Activated CD4-positive, alpha-beta T cell treated with anti-CD3 and anti-CD28 coated beads, Interleukin-2, amount 10 ng/mL, durations not matched to agents 24 days and 14 days (primary cell): ENCODE results near the gene REC114. TPM values are rescaled to one million over a fixed set of nuclear protein-coding genes. Genes with fewer than 3 reads are reported as not detected.
"Not testable (repeated sequence)": the region's sequence is repeated elsewhere in the genome, so short reads cannot be mapped to it uniquely, and the experiment has no call there.

Experiments used
- DNase-seq: peaks from one replicate; pipeline ENCODE4 v3.0.0; 2022
- H3K27ac Mint-ChIP-seq: one replicate; pipeline ENCODE4 v1.8.0; 2022; ENCODE audit warnings: mild to moderate bottlenecking, mixed read lengths
- H3K27me3 Mint-ChIP-seq: one replicate; pipeline ENCODE4 v1.8.0; 2022; ENCODE audit warnings: mixed read lengths
- H3K36me3 Mint-ChIP-seq: one replicate; pipeline ENCODE4 v1.8.0; 2022; ENCODE audit warnings: low read depth, mild to moderate bottlenecking, mixed read lengths
- H3K4me1 Mint-ChIP-seq: one replicate; pipeline ENCODE4 v1.8.0; 2021; ENCODE audit warnings: mixed read lengths
- H3K4me3 Mint-ChIP-seq: one replicate; pipeline ENCODE4 v1.8.0; 2022; ENCODE audit warnings: mild to moderate bottlenecking, moderate library complexity, mixed read lengths
- H3K9me3 Mint-ChIP-seq: one replicate; pipeline ENCODE4 v1.8.0; 2021; ENCODE audit warnings: mixed read lengths
- intact Hi-C: fragments of 100-400 bp; cut with micrococcal nuclease; formaldehyde crosslinking; loops from one replicate; pipeline ENCODE4 v1.15.1; 2023
- total RNA-seq: library from RNA; stranded (reverse); gene quantifications from 2 replicates; pipeline ENCODE4 v1.2.3, GENCODE V29; 2022

REC114 gene
- total RNA-seq, 1 donor from 2014 or later = not detected

DNA sequence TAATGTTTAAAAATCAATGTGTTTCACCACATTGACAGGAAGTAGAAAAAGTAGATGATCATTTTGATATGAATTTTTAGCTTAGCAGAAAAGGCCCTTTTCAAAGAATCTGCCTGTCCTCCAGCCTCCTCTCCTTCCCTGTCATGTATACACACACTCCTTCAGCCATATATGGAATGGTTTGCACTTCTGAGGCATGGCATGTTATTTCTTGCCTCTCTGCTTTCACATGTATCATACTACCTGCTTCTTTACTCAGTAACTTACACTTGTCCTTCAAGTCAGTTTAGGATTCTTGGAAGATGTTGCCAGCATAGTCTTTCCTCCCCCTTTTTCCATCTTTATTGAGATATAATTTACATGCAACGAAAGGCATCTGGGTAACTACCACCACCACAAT lies 79.0 kb downstream of the REC114 start:
- Mint-ChIP-seq H3K36me3 (no peaks in the 10 kb centered on the region), H3K27me3 (peaks cover 34% of the 10 kb centered on the region), H3K9me3 (no peaks in the 10 kb centered on the region), H3K27ac (no peak overlapping the region), H3K4me1 (peaks cover 5% of the 10 kb centered on the region), H3K4me3 (no peak overlapping the region)
- intact Hi-C loops = no loop called here
- DNase-seq = no peak

GRCh38 chr15:73524919-73525318 lies 82.0 kb downstream of the REC114 start:
- Mint-ChIP-seq H3K27me3 (peaks cover 32% of the 10 kb centered on the region), H3K27ac (no peak overlapping the region), H3K4me3 (no peak overlapping the region), H3K36me3 (no peaks in the 10 kb centered on the region), H3K4me1 (no peaks in the 10 kb centered on the region), H3K9me3 (no peaks in the 10 kb centered on the region)
- intact Hi-C loops = no loop called here
- DNase-seq = no peak

DNA sequence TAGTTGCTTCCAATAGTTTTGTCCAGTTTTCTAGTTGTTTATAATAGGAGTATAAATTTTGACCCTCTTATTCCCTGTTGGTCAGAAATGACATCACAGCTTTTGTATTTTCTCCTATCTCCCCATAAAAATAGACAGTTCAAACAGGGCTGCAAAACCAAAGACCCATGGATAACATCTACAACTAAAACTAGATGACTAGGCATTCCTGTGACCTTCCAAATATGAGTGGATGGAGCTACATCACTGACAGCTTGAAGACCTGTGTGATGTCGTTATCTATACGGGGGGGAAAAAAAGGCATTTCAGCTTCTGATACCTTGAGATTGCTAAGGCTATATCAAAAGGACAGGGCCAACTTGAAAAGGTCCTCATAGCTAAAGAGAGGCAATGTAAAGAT lies 84.6 kb downstream of the REC114 start:
- Mint-ChIP-seq H3K27ac (no peak overlapping the region), H3K4me1 (no peaks in the 10 kb centered on the region), H3K9me3 (no peaks in the 10 kb centered on the region), H3K4me3 (no peak overlapping the region), H3K27me3 (peaks cover 28% of the 10 kb centered on the region), H3K36me3 (no peaks in the 10 kb centered on the region)
- no peak for DNase-seq
- intact Hi-C loops = no loop called here

DNA sequence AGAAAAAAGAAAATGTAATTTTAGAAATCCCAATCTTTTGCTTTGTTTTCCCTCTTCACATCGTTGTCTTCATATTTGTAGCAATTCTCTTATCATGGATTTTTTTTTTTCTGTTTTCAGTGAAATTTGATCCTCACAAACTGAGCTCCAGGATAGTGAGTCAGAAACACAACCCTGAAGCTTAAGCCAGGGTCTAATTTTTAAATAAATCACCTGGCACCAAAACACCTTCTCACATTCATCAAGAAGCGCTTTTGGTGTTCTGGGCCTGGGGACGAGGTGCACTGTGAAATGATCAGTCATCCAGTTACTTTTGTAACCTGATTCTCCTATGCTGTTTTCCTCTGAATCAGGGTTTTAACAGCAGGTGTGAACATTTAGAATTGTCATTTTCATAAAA lies 87.7 kb downstream of the REC114 start:
- intact Hi-C loops = no loop called here

DNA sequence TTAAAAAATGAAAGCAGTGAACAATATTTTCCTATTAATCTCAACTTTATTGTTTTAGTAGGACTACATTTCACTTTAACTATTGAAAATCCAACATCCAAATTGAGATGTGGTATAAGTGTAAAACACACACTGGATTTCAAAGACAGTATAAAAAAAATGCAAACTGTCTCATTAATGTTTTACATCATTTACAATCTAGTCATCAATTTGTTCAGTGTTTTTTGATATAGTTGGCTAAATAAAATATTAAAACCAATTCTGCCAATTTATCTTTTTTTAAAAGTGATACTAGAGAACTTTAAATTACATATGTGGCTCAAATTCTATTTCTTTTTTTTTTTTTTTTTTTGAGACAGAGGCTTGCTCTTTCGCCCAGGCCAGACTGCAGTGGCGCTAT lies 95.2 kb downstream of the REC114 start:
- intact Hi-C loops = no loop called here
- no peaks in the 10 kb centered on the region for H3K4me1 Mint-ChIP-seq
- no peak overlapping the region for H3K27ac Mint-ChIP-seq

More for the DNA sequence above, 87.7 kb downstream of the REC114 start:
- peaks cover 15% of the 10 kb centered on the region for H3K27me3 Mint-ChIP-seq
- H3K4me1 Mint-ChIP-seq = no peaks in the 10 kb centered on the region
- no peaks in the 10 kb centered on the region for H3K36me3 Mint-ChIP-seq
- no peak for DNase-seq
- no peak overlapping the region for H3K27ac Mint-ChIP-seq
- H3K4me3 Mint-ChIP-seq = no peak overlapping the region
- no peaks in the 10 kb centered on the region for H3K9me3 Mint-ChIP-seq

GRCh38 chr15:73538563-73539211 lies 95.7 kb downstream of the REC114 start:
- no peaks in the 10 kb centered on the region for H3K36me3 Mint-ChIP-seq
- no peak for DNase-seq
- H3K27ac Mint-ChIP-seq = no peak overlapping the region
- no peak overlapping the region for H3K4me3 Mint-ChIP-seq
- H3K9me3 Mint-ChIP-seq = no peaks in the 10 kb centered on the region
- intact Hi-C loops = no loop called here
- no peaks in the 10 kb centered on the region for H3K4me1 Mint-ChIP-seq
- peaks cover 8% of the 10 kb centered on the region for H3K27me3 Mint-ChIP-seq

More for the DNA sequence above, 95.2 kb downstream of the REC114 start:
- no peaks in the 10 kb centered on the region for H3K9me3 Mint-ChIP-seq
- H3K27me3 Mint-ChIP-seq = peaks cover 8% of the 10 kb centered on the region
- H3K36me3 Mint-ChIP-seq = no peaks in the 10 kb centered on the region
- H3K4me3 Mint-ChIP-seq = no peak overlapping the region
- no peak for DNase-seq

DNA sequence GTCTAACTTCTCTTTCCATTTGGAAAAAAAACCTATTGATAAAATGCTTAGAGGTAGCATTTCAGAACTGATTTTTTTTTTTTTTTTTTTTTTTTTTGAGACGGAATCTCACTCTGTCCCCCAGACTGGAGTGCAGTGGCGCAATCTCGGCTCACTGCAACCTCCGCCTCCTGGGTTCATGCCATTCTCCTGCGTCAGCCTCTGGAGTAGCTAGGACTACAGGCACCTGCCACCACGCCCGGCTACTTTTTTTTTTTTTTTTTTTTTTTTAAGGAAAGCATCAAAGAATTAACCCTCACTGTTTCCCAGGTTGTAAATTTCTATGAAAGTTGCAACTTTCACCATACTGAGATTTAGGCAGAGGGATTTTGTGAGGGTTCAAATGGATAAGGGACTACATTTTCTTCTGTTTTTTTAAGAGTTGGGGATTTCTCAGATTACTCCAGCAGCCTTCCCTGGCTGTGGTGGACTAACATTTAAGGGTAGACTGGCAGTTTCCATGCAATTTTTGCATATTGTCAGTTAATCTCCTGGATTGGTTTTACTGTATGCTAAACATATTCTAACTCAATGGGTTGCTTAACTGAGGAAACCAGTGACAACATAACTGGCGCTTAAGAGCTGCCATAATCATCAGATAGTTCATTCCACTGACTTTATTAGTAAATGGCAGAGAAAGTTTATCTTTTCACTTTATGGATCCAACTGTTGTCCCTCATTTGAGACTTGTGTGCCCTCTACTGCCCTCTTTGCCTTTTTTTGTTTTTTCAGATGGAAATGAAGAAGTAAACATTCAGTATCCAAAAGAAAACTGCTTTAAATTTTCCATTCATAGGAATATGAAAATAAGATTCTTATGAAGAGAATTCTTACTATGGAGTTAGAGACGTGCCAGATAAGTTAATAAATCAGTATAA lies 96.5 kb downstream of the REC114 start:
- Mint-ChIP-seq H3K36me3 (no peaks in the 10 kb centered on the region), H3K9me3 (no peaks in the 10 kb centered on the region), H3K4me3 (no peak overlapping the region), H3K4me1 (no peaks in the 10 kb centered on the region), H3K27ac (no peak overlapping the region), H3K27me3 (peaks cover 9% of the 10 kb centered on the region)
- no peak for DNase-seq
- intact Hi-C loops = no loop called here

GRCh38 chr15:73540161-73540560 lies 97.2 kb downstream of the REC114 start:
- H3K4me1 Mint-ChIP-seq = no peaks in the 10 kb centered on the region
- no peaks in the 10 kb centered on the region for H3K9me3 Mint-ChIP-seq
- no peak overlapping the region for H3K4me3 Mint-ChIP-seq
- no peak overlapping the region for H3K27ac Mint-ChIP-seq
- no peaks in the 10 kb centered on the region for H3K36me3 Mint-ChIP-seq
- peaks cover 9% of the 10 kb centered on the region for H3K27me3 Mint-ChIP-seq
- DNase-seq = no peak
- intact Hi-C loops = no loop called here

DNA sequence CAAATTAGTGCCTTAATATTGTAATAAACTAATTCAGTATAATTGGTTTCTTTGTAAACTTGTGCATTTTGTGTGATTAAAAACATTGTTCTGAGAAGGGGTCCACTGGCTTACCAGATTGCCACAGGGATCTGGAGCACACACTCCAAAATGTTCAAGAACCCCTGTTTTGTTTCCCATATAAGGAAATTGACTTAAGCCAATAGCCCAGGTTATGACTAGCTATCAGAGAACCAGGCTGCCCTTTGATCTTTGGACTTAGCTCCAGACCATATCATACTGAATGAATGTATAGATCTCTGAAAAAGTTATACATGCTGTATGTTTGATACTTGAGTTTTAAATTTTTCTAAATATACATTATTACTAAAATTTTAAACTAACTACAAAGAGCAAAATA lies 98.5 kb downstream of the REC114 start:
- Mint-ChIP-seq H3K27me3 (peaks cover 6% of the 10 kb centered on the region), H3K4me1 (no peaks in the 10 kb centered on the region), H3K27ac (no peak overlapping the region), H3K9me3 (no peaks in the 10 kb centered on the region), H3K36me3 (no peaks in the 10 kb centered on the region), H3K4me3 (no peak overlapping the region)
- DNase-seq = no peak
- intact Hi-C loops = no loop called here

DNA sequence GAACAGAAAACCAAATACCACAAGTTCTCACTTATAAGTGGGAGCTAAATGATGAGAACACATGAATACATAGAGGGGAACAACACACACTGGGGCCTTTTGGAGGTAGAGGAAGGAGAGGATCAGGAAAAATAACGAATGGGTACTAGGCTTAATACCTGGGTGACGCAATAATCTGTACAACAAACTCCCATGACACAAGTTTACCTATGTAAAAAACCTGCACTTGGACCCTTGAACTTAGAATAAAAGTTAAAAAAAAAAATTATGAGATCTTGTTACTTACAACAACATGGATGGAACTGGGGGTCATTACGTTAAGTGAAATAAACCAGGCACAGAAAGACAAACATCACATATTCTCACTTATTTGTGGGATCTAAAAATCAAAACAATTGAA lies 106.0 kb downstream of the REC114 start:
- H3K4me1 Mint-ChIP-seq, intact Hi-C loops, DNase-seq, H3K9me3 Mint-ChIP-seq, H3K27me3 Mint-ChIP-seq, H3K36me3 Mint-ChIP-seq, H3K4me3 Mint-ChIP-seq, H3K27ac Mint-ChIP-seq: not testable (repeated sequence)

DNA sequence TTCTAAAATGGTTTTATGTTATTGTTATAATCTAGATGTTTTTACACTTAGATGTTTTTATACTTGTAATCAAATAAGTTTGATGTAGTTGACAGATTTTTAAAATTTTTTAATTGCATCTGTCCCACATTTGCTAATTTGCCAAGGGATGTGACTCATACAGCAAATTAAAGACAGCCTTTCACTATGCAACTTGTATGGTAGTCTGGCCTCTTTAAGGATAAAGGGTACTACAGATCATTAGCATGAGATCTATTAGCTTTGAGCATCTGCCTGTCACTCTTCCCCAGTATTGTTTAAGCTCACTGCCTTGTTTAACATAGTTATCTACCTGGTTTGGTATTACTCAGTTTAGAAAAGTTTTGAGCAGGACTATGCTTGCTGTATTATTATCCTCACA lies 107.2 kb downstream of the REC114 start:
- H3K27ac Mint-ChIP-seq = no peak overlapping the region
- intact Hi-C loops = no loop called here

GRCh38 chr15:73555080-73555479 lies 112.1 kb downstream of the REC114 start:
- peaks cover 7% of the 10 kb centered on the region for H3K36me3 Mint-ChIP-seq
- no peaks in the 10 kb centered on the region for H3K4me1 Mint-ChIP-seq
- no peak for DNase-seq
- no peak overlapping the region for H3K4me3 Mint-ChIP-seq
- H3K9me3 Mint-ChIP-seq = no peaks in the 10 kb centered on the region
- intact Hi-C loops = loop anchor here (5.0 kb wide), 1 partner anchor 313 kb away; no protein-coding TSS in a partner anchor
- no peak overlapping the region for H3K27ac Mint-ChIP-seq
- no peaks in the 10 kb centered on the region for H3K27me3 Mint-ChIP-seq

More for the DNA sequence above, 107.2 kb downstream of the REC114 start:
- DNase-seq = no peak
- no peaks in the 10 kb centered on the region for H3K36me3 Mint-ChIP-seq
- no peaks in the 10 kb centered on the region for H3K9me3 Mint-ChIP-seq
- H3K4me1 Mint-ChIP-seq = no peaks in the 10 kb centered on the region
- peaks cover 2% of the 10 kb centered on the region for H3K27me3 Mint-ChIP-seq
- no peak overlapping the region for H3K4me3 Mint-ChIP-seq

- intact Hi-C loops = loop anchor here (5.0 kb wide), 1 partner anchor 316 kb away; no protein-coding TSS in a partner anchor
- no peak for DNase-seq
- no peaks in the 10 kb centered on the region for H3K9me3 Mint-ChIP-seq
- no peak overlapping the region for H3K4me3 Mint-ChIP-seq
- peaks cover 24% of the 10 kb centered on the region for H3K36me3 Mint-ChIP-seq
- H3K4me1 Mint-ChIP-seq = no peaks in the 10 kb centered on the region
- H3K27ac Mint-ChIP-seq = no peak overlapping the region
- no peaks in the 10 kb centered on the region for H3K27me3 Mint-ChIP-seq
These were observed 115.6 kb downstream of the REC114 start for GRCh38 chr15:73558529-73558928.

GRCh38 chr15:73560501-73561117 lies 117.6 kb downstream of the REC114 start:
- H3K36me3 Mint-ChIP-seq = peaks cover 30% of the 10 kb centered on the region
- H3K27ac Mint-ChIP-seq = no peak overlapping the region
- H3K9me3 Mint-ChIP-seq = no peaks in the 10 kb centered on the region
- peak; percentile 76 for DNase-seq
- H3K4me1 Mint-ChIP-seq = peaks cover 5% of the 10 kb centered on the region
- no peaks in the 10 kb centered on the region for H3K27me3 Mint-ChIP-seq
- intact Hi-C loops = loop anchor here (1.0 kb wide), 2 partner anchors 72 to 140 kb away; no protein-coding TSS in a partner anchor
- H3K4me3 Mint-ChIP-seq = no peak overlapping the region
